ENCODE data around the gene DCANP1. TPM values are rescaled to one million over a fixed set of nuclear protein-coding genes. Genes with fewer than 3 reads are reported as not detected.

Gene DCANP1
- total and polyA plus RNA-seq, 4 donors = 0.05 TPM; not detected in 3

- DNase-seq (ENCODE audit: low spot score) = no peak
- no peak for TF ChIP-seq EGR1 (IDR thresholded peaks at IDR 0.05; ENCODE audit: low read depth in 2 of 2)
- TF ChIP-seq RAD21 (IDR thresholded peaks at IDR 0.05) = no peak
- 81% methylated on average over 8 of the region's 8 CpGs for WGBS
- no peaks in the 10 kb centered on the region for H3K9me3 ChIP-seq (ENCODE audit: control insufficient read depth in 4 of 4, low read length in 3 of 4)
- H3K4me1 ChIP-seq (ENCODE audit: control insufficient read depth in 4 of 4, insufficient read depth in 4 of 4, low read length in 3 of 4) = peaks cover 2 to 18% (median 12%) of the 10 kb centered on the region in 4 donors
- no peak overlapping the region for H3K27ac ChIP-seq (ENCODE audit: low read depth in 1 of 2, low read length in 2 of 2)
- no peaks in the 10 kb centered on the region for H3K36me3 ChIP-seq (ENCODE audit: control insufficient read depth in 4 of 4, insufficient read depth in 3 of 4, low read depth in 1 of 4, low read length in 3 of 4)
- no peak overlapping the region for H3K9ac ChIP-seq (ENCODE audit: low read depth in 1 of 2, low read length in 2 of 2)
- H3K27me3 ChIP-seq (ENCODE audit: control insufficient read depth in 4 of 4, insufficient read depth in 4 of 4, low read length in 3 of 4) = peaks cover 2 to 16% (median 13%) of the 10 kb centered on the region in 4 donors
- H3K4me3 ChIP-seq (ENCODE audit: low read depth in 1 of 3, low read length in 3 of 3) = no peak overlapping the region
Measured at GRCh38 chr5:135493406-135494180, 46.4 kb upstream of the DCANP1 start.

DNA sequence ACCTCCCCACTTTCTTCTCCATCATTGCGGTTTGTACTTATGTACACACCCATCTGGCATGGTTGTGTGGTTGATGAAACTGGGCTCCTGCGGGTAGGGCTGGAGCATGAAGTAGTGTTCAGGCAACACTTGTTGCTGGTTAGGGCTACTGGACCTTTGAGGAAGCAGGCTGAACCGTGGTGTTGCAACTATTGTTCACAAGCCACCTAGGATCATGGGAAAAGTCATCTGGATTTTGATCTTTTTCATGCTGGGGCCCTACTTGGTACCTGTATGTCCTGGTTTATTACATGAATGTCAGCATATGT, 45.1 kb upstream of the DCANP1 start:
- H3K9ac ChIP-seq (ENCODE audit: low read depth in 1 of 2, low read length in 2 of 2) = no peak overlapping the region
- no peak for DNase-seq (ENCODE audit: low spot score)
- no peak overlapping the region for H3K27ac ChIP-seq (ENCODE audit: low read depth in 1 of 2, low read length in 2 of 2)
- H3K4me3 ChIP-seq (ENCODE audit: low read depth in 1 of 3, low read length in 3 of 3) = no peak overlapping the region
- no peak for TF ChIP-seq FOXA2 (IDR thresholded peaks at IDR 0.05)
- TF ChIP-seq HNF4G (IDR thresholded peaks at IDR 0.05) = no peak
- no peak for TF ChIP-seq FOXA1 (IDR thresholded peaks at IDR 0.05)
- TF ChIP-seq YY1 (IDR thresholded peaks at IDR 0.05) = no peak
- TF ChIP-seq, protein P1, sequence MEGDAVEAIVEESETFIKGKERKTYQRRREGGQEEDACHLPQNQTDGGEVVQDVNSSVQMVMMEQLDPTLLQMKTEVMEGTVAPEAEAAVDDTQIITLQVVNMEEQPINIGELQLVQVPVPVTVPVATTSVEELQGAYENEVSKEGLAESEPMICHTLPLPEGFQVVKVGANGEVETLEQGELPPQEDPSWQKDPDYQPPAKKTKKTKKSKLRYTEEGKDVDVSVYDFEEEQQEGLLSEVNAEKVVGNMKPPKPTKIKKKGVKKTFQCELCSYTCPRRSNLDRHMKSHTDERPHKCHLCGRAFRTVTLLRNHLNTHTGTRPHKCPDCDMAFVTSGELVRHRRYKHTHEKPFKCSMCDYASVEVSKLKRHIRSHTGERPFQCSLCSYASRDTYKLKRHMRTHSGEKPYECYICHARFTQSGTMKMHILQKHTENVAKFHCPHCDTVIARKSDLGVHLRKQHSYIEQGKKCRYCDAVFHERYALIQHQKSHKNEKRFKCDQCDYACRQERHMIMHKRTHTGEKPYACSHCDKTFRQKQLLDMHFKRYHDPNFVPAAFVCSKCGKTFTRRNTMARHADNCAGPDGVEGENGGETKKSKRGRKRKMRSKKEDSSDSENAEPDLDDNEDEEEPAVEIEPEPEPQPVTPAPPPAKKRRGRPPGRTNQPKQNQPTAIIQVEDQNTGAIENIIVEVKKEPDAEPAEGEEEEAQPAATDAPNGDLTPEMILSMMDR (IDR thresholded peaks at IDR 0.05; ENCODE audit: low read depth, low read length, missing input control) = no peak
- no peak for TF ChIP-seq GABPA (IDR thresholded peaks at IDR 0.05 in 1 of 2, conservative IDR thresholded peaks at IDR 0.05 in 1 of 2)
- TF ChIP-seq ATF3 (IDR thresholded peaks at IDR 0.05) = no peak
- TF ChIP-seq JUND (IDR thresholded peaks at IDR 0.05) = no peak
- peaks cover 2 to 22% (median 18%) of the 10 kb centered on the region in 4 donors for H3K27me3 ChIP-seq (ENCODE audit: control insufficient read depth in 4 of 4, insufficient read depth in 4 of 4, low read length in 3 of 4)
- WGBS = 30% methylated on average over 3 of the region's 3 CpGs
- peaks cover 2 to 19% (median 13%) of the 10 kb centered on the region in 4 donors for H3K4me1 ChIP-seq (ENCODE audit: control insufficient read depth in 4 of 4, insufficient read depth in 4 of 4, low read length in 3 of 4)
- no peaks in the 10 kb centered on the region for H3K36me3 ChIP-seq (ENCODE audit: control insufficient read depth in 4 of 4, insufficient read depth in 3 of 4, low read depth in 1 of 4, low read length in 3 of 4)
- no peaks in the 10 kb centered on the region for H3K9me3 ChIP-seq (ENCODE audit: control insufficient read depth in 4 of 4, low read length in 3 of 4)

DNA sequence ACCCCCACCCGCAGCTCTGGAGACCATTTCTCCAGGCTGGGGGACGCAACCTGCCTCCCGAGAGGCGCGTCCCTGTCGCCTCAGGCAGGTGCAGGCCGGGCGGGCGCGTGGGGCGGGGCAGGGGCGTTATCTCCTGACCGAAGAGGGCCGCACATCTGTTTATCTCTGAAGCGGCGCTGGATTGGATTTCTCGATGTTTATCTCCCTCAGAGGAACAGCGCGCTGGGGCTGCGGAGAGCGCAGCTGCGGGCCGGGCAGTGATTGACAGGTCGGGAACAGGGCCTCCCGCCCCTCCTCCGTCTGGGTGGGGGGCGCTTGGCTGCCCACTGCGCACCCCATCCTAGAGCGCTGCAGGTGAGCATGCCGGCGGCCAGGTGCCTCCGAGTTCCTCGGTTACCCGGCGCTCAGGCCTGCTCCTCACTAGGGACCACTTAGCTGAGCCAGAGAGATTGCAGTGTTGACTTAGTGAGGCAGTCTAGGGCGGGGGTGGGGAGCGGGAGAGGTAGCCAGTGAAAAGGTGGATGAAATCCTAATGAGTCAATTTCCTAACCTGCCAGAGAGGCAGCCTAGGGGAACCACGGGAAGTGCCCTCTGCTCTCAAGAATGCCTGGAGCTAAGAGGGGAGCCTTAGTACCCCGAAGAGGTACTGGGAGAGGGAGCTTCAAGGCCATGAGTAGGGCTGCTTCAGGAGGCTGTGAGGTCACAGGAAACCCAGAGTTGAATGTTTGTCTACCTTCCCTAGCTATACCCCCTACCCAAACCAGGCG, 44.6 kb upstream of the DCANP1 start:
- peaks cover 2 to 23% (median 17%) of the 10 kb centered on the region in 4 donors for H3K27me3 ChIP-seq (ENCODE audit: control insufficient read depth in 4 of 4, insufficient read depth in 4 of 4, low read length in 3 of 4)

More for the DNA sequence above, 44.6 kb upstream of the DCANP1 start:
- H3K4me3 ChIP-seq (ENCODE audit: low read depth in 1 of 3, low read length in 3 of 3) = no peak overlapping the region
- no peaks in the 10 kb centered on the region for H3K36me3 ChIP-seq (ENCODE audit: control insufficient read depth in 4 of 4, insufficient read depth in 3 of 4, low read depth in 1 of 4, low read length in 3 of 4)
- no peak overlapping the region for H3K9ac ChIP-seq (ENCODE audit: low read depth in 1 of 2, low read length in 2 of 2)
- no peaks in the 10 kb centered on the region for H3K9me3 ChIP-seq (ENCODE audit: control insufficient read depth in 4 of 4, low read length in 3 of 4)
- no peak for TF ChIP-seq YY1 (IDR thresholded peaks at IDR 0.05)
- TF ChIP-seq NR2F2 (IDR thresholded peaks at IDR 0.05) = no peak
- no peak for DNase-seq (ENCODE audit: low spot score)
- H3K4me1 ChIP-seq (ENCODE audit: control insufficient read depth in 4 of 4, insufficient read depth in 4 of 4, low read length in 3 of 4) = peaks cover 2 to 19% (median 13%) of the 10 kb centered on the region in 4 donors
- 8% methylated on average over 40 of the region's 40 CpGs for WGBS
- H3K27ac ChIP-seq (ENCODE audit: low read depth in 1 of 2, low read length in 2 of 2) = no peak overlapping the region
